Measurements from ENCODE around the gene TMEM52.

DNA sequence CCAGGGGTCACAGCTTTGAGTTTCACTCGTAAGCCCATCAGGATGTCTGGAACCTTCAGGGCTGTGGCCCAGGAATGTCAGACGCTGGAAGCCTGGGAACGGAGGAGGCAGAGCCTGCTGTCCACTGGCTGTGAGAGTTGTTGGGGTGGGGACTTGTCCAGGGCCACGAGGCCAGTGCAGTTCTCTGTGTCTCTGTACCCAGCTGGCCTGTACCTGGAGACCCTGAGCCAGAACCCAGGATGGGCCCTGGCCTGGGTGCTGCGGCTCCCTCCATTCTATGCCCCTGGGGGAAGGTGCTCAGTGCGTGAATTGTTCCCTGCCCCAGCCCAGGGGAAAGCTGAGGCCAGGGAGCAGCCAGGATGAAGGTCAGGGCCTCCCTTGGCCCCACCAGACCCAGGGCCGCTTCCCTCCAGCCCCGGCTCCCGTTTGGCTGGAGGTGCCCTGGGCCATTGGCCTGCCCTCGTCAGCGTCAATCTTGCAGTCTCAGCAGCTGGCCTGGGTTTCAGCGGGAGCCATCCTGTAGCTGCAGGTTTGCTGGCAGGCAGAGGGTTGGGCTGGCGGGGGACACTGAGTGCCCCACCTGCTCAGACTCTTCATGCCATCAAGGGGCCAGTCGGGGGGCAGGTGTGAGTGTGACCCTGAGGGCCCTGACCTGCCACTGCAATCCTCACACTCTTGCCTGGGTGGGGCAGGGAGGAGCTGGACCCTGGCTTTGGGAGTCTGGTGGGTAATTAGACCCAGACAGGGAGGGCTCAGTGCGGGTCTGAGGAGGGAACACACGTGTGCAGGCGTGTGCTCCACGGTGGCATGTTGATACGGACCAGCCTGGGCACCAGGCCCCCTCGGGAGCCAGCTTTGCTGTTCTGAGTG lies 4.7 kb downstream of the TMEM52 start:
- TF ChIP-seq POLR2A (IDR thresholded peaks at IDR 0.05; ENCODE audit: low read depth, low read length) (no peak), POLR2AphosphoS5 (IDR thresholded peaks at IDR 0.05; ENCODE audit: low read depth, low read length) (no peak), TAF1 (IDR thresholded peaks at IDR 0.05; ENCODE audit: borderline replicate concordance, low read depth, low read length) (no peak)

Data from GM12892 (cell line).